RWPE2 (cell line): ENCODE results near the gene ZNF184.
"Not testable (repeated sequence)": the region's sequence is repeated elsewhere in the genome, so short reads cannot be mapped to it uniquely, and the experiment has no call there.

ENCODE experiments used
- ATAC-seq: fragments of 200-7000 bp; cut with Tn5 transposase; 3 replicates; pipeline ENCODE4 v1.9.1; 2021; ENCODE audit warnings: low read depth
- DNase-seq: peaks from one replicate; pipeline ENCODE4 v3.0.0-alpha.2; 2020; ENCODE audit warnings: low spot score
- H3K27ac ChIP-seq: fragments of 450-650 bp; 2 replicates; pipeline ENCODE4 v1.5.1; 2017; ENCODE audit warnings: mild to moderate bottlenecking; ENCODE audit not compliant: poor library complexity, severe bottlenecking
- H3K27me3 ChIP-seq: fragments of 250-450 bp; sonication (Bioruptor Pico); 2 replicates; pipeline ENCODE4 v1.5.1; 2021; ENCODE audit warnings: mild to moderate bottlenecking, moderate library complexity; ENCODE audit not compliant: insufficient read depth, poor library complexity, severe bottlenecking
- H3K36me3 ChIP-seq: fragments of 250-450 bp; sonication (Bioruptor Pico); 2 replicates; pipeline ENCODE4 v1.5.1; 2020; ENCODE audit warnings: low read depth, mild to moderate bottlenecking, moderate library complexity
- H3K4me1 ChIP-seq: fragments of 250-450 bp; sonication (Bioruptor Pico); 2 replicates; pipeline ENCODE4 v1.5.1; 2021; ENCODE audit warnings: mild to moderate bottlenecking, moderate library complexity; ENCODE audit not compliant: insufficient read depth, poor library complexity, severe bottlenecking
- H3K4me3 ChIP-seq: fragments of 250-450 bp; sonication (Bioruptor Pico); 2 replicates; pipeline ENCODE4 v1.5.1; 2021; ENCODE audit warnings: mild to moderate bottlenecking, moderate library complexity; ENCODE audit not compliant: severe bottlenecking
- H3K9me3 ChIP-seq: fragments of 250-450 bp; sonication (Bioruptor Pico); 2 replicates; pipeline ENCODE4 v1.5.1; 2021; ENCODE audit warnings: mild to moderate bottlenecking, moderate library complexity; ENCODE audit not compliant: severe bottlenecking
- TF ChIP-seq, protein P1 (sequence below): fragments of 450-650 bp; IDR thresholded peaks from one replicate; pipeline ENCODE4 v1.5.1; 2017; ENCODE audit warnings: mild to moderate bottlenecking, moderate library complexity; ENCODE audit not compliant: poor library complexity, severe bottlenecking

Gene ZNF184

DNA sequence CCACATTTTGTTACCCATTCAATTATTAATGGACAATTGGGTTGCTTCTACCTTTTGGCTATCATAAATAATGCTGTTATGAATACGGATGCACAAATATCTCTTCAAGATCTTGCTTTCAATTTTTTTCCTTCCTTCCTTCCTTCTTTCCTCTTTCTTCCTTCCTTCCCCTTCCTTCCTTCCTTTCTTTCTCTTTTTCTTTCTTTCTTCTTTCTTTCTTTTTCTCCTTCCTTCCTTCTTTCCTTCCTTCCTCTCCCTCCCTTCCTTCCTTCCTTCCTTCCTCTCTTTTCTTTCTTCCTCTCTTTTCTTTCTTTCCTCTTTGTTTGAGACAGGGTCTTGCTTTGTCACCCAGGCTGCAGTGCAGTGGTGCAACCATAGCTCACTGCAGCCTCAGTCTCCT is 39.2 kb downstream of the ZNF184 start:
- H3K9me3 ChIP-seq: no peaks in the 10 kb centered on the region
- H3K4me3 ChIP-seq: no peak overlapping the region
- TF ChIP-seq, protein P1, sequence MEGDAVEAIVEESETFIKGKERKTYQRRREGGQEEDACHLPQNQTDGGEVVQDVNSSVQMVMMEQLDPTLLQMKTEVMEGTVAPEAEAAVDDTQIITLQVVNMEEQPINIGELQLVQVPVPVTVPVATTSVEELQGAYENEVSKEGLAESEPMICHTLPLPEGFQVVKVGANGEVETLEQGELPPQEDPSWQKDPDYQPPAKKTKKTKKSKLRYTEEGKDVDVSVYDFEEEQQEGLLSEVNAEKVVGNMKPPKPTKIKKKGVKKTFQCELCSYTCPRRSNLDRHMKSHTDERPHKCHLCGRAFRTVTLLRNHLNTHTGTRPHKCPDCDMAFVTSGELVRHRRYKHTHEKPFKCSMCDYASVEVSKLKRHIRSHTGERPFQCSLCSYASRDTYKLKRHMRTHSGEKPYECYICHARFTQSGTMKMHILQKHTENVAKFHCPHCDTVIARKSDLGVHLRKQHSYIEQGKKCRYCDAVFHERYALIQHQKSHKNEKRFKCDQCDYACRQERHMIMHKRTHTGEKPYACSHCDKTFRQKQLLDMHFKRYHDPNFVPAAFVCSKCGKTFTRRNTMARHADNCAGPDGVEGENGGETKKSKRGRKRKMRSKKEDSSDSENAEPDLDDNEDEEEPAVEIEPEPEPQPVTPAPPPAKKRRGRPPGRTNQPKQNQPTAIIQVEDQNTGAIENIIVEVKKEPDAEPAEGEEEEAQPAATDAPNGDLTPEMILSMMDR: no peak
- H3K27ac ChIP-seq: no peak overlapping the region
- DNase-seq (no peak), ATAC-seq (no peak)
- no peaks in the 10 kb centered on the region for H3K27me3 ChIP-seq
- H3K4me1 ChIP-seq: no peaks in the 10 kb centered on the region
- H3K36me3 ChIP-seq: no peaks in the 10 kb centered on the region

DNA sequence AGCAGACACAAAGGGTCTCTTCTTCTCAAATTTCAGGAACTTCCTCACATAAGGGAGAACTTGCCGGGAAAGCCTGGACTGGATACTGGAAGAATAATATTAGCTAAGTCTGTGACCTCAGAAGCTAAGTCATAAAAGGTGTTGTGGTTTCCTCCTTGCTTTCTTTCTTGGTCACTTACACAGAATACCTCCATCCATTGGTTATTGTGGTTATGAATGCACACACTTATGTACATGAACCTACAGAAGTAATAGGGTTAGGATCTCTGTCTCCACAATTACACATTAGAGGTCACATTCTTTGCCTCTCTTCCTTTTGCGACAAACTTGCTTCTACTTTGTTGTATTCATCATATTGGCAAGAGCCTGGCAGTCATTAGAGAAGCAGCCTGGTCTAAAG is 43.9 kb downstream of the ZNF184 start:
- H3K36me3 ChIP-seq: no peaks in the 10 kb centered on the region
- no peaks in the 10 kb centered on the region for H3K4me1 ChIP-seq
- TF ChIP-seq, protein P1: no peak
- no peaks in the 10 kb centered on the region for H3K9me3 ChIP-seq
- no peaks in the 10 kb centered on the region for H3K27me3 ChIP-seq
- no peak overlapping the region for H3K4me3 ChIP-seq
- DNase-seq: no peak
- ATAC-seq: no peak
- H3K27ac ChIP-seq: no peak overlapping the region

DNA sequence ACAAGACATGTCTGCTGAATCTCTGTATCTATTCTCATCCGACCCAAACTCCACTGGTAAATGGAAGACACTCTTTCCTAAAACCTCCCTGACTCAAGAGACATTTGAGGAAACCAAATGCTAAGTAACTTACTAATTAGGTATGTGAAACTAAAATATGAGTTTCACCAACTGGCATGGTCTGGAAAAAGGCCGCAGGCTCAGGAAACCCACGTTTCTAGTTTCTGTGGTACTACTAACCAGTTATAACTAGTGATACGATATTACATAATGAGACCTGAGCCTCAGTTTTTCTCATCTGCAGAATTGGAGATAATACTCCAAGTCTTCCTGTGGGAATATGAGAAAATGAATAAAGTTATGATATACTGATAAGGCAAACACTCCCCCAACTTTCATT is 44.4 kb downstream of the ZNF184 start:
- Histone ChIP-seq H3K36me3 (no peaks in the 10 kb centered on the region), H3K27me3 (no peaks in the 10 kb centered on the region), H3K4me1 (no peaks in the 10 kb centered on the region), H3K4me3 (no peak overlapping the region), H3K9me3 (no peaks in the 10 kb centered on the region), H3K27ac (no peak overlapping the region)
- TF ChIP-seq, protein P1: no peak
- no peak for DNase-seq
- no peak for ATAC-seq

DNA sequence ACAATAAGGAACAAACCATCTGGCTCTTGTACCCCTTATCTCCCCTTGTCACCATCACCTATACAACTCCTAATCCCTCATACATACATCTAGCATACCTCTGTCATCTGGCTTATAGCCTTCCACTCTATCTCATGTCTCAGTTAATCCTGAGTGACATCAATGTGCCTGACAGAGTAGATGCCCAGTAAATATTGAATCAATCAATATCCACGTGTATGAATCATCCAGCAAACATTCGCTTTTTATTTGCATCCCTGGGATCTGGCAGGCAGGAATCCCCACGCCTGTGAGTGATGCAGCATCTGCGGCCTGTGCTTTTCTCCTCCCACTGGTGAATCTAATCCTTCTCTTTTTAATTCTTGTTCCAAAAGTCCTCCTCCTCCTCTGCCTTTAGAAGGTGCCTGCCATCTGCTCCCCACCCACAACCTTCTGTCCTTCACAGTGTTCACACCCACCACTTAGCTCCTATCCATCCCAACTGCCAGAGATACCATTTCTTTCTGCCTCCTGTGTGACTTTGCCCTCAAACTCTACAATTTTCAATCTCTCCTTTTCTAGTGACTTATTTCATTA is 46.8 kb downstream of the ZNF184 start:
- Histone ChIP-seq H3K4me3 (no peak overlapping the region), H3K36me3 (no peaks in the 10 kb centered on the region), H3K27me3 (no peaks in the 10 kb centered on the region), H3K9me3 (no peaks in the 10 kb centered on the region), H3K27ac (no peak overlapping the region), H3K4me1 (no peaks in the 10 kb centered on the region)
- ATAC-seq (no peak), DNase-seq (no peak)
- TF ChIP-seq, protein P1: no peak

DNA sequence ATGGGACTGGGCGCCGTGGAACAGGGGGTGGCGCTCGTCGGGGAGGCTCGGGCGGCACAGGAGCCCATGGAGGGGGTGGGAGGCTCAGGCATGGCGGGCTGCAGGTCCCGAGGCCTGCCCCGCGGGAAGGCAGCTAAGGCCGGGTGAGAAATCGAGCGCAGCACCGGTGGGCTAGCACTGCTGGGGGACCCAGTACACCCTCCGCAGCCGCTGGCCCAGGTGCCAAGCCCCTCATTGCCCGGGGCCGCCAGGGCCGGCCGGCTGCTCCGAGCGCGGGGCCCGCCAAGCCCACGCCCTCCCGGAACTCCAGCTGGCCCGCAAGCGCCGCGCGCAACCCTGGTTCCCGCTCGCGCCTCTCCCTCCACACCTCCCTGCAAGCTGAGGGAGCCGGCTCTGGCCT is 48.1 kb downstream of the ZNF184 start:
- not testable (repeated sequence) for ATAC-seq, H3K4me1 ChIP-seq

More for the DNA sequence above, 48.1 kb downstream of the ZNF184 start:
- H3K36me3 ChIP-seq, DNase-seq, H3K9me3 ChIP-seq, H3K4me3 ChIP-seq, H3K27ac ChIP-seq, H3K27me3 ChIP-seq: not testable (repeated sequence)
